ENCODE data around the gene SLC45A1. TPM values are rescaled to one million over a fixed set of nuclear protein-coding genes. Genes with fewer than 3 reads are reported as not detected.

The SLC45A1 gene
- total and polyA plus RNA-seq, 9 of the 15 experiments (the other 6 are each of a cell fraction or from before 2014, with no cell fraction given): not detected

DNA sequence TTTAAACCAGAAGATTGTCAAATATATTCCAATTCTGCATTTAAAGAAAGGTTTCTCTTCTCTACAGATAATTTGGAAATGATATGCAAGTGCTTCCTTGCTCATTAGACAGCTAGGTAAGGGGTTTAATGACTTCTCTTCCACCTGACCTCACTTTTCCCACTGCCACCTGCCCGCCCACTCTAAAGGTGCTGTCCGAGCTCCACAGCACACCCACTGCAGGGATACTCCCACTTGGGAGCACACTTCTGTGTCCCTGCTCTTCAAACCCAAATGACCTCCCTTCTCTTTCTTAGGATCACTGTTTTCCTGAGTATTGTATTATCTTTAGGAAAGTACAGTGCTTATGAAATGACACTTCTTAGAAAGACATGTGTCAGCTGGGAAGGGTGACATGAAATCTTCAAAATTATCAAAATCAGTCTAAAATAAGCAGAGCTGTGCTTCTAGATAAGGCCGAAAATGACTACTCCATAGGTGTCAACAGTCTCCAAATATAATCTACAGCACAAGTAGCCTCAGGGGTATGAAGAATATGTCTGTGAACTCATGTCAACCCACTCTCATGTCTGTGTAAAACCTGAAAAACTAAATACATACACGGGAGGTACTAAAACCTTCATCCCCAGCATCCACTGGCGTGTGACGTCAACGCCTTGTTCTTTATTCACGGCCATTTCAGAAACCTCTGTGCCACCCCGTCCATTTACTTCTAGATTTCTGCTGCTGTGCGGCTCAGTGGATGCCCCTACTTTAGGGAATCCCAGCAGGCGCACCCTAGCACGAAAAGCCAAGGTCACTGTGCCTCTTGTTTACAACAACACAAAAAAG lies 71.0 kb downstream of the SLC45A1 start (continued):
- TF ChIP-seq FOXP1 (CRISPR knock-in tag; IDR thresholded peaks at IDR 0.05) (no peak), YBX1 (IDR thresholded peaks at IDR 0.05) (no peak), BCL6 (CRISPR knock-in tag; IDR thresholded peaks at IDR 0.05) (no peak), FUS (optimal IDR thresholded peaks at IDR 0.05; ENCODE audit: low read depth, low read length) (no peak), TARDBP (IDR thresholded peaks at IDR 0.05) (no peak), PRPF4 (IDR thresholded peaks at IDR 0.05; ENCODE audit: insufficient read depth, low read depth, low read length, poor library complexity, severe bottlenecking) (no peak), KLF10 (CRISPR knock-in tag; IDR thresholded peaks at IDR 0.05) (no peak), CBX8 (IDR thresholded peaks at IDR 0.05; ENCODE audit: borderline replicate concordance, extremely low read depth, low read depth, low read length, poor library complexity, severe bottlenecking) (no peak), ZNF668 (CRISPR knock-in tag; IDR thresholded peaks at IDR 0.05) (no peak), THRAP3 (IDR thresholded peaks at IDR 0.05; ENCODE audit: borderline replicate concordance) (no peak), ZBTB8A (IDR thresholded peaks at IDR 0.05; ENCODE audit: partially characterized antibody) (no peak), KAT8 (IDR thresholded peaks at IDR 0.05; ENCODE audit: low read depth) (no peak), MAFK (IDR thresholded peaks at IDR 0.05; ENCODE audit: low read length) (0 out of 2 replicates have a peak, but pooled peaks have one; percentile 17), MTA1 (IDR thresholded peaks at IDR 0.05; ENCODE audit: borderline replicate concordance) (peak; percentile 36; the same call in 1 of the 2 replicates), HNRNPUL1 (IDR thresholded peaks at IDR 0.05; ENCODE audit: low read length) (no peak), NUFIP1 (IDR thresholded peaks at IDR 0.05; ENCODE audit: partially characterized antibody) (no peak), HDAC1 (IDR thresholded peaks at IDR 0.05) (peak; percentile 26 to 95; a peak in 3 of 4 replicates)
- TF ChIP-seq, protein P1, sequence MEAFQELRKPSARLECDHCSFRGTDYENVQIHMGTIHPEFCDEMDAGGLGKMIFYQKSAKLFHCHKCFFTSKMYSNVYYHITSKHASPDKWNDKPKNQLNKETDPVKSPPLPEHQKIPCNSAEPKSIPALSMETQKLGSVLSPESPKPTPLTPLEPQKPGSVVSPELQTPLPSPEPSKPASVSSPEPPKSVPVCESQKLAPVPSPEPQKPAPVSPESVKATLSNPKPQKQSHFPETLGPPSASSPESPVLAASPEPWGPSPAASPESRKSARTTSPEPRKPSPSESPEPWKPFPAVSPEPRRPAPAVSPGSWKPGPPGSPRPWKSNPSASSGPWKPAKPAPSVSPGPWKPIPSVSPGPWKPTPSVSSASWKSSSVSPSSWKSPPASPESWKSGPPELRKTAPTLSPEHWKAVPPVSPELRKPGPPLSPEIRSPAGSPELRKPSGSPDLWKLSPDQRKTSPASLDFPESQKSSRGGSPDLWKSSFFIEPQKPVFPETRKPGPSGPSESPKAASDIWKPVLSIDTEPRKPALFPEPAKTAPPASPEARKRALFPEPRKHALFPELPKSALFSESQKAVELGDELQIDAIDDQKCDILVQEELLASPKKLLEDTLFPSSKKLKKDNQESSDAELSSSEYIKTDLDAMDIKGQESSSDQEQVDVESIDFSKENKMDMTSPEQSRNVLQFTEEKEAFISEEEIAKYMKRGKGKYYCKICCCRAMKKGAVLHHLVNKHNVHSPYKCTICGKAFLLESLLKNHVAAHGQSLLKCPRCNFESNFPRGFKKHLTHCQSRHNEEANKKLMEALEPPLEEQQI (IDR thresholded peaks at IDR 0.05): 0 out of 2 replicates have a peak, but pooled peaks have one; percentile 33
- TF ChIP-seq, protein P2, sequence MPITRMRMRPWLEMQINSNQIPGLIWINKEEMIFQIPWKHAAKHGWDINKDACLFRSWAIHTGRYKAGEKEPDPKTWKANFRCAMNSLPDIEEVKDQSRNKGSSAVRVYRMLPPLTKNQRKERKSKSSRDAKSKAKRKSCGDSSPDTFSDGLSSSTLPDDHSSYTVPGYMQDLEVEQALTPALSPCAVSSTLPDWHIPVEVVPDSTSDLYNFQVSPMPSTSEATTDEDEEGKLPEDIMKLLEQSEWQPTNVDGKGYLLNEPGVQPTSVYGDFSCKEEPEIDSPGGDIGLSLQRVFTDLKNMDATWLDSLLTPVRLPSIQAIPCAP (CRISPR knock-in tag; IDR thresholded peaks at IDR 0.05; ENCODE audit: borderline replicate concordance): no peak
- TF ChIP-seq, protein P3, sequence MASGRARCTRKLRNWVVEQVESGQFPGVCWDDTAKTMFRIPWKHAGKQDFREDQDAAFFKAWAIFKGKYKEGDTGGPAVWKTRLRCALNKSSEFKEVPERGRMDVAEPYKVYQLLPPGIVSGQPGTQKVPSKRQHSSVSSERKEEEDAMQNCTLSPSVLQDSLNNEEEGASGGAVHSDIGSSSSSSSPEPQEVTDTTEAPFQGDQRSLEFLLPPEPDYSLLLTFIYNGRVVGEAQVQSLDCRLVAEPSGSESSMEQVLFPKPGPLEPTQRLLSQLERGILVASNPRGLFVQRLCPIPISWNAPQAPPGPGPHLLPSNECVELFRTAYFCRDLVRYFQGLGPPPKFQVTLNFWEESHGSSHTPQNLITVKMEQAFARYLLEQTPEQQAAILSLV (tag; IDR thresholded peaks at IDR 0.05): no peak
- TF ChIP-seq, protein P4, sequence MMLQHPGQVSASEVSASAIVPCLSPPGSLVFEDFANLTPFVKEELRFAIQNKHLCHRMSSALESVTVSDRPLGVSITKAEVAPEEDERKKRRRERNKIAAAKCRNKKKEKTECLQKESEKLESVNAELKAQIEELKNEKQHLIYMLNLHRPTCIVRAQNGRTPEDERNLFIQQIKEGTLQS (IDR thresholded peaks at IDR 0.05): peak; percentile 81
- TF ChIP-seq, protein P4 (CRISPR knock-in tag; conservative IDR thresholded peaks at IDR 0.05): no peak
- TF ChIP-seq, protein P5, sequence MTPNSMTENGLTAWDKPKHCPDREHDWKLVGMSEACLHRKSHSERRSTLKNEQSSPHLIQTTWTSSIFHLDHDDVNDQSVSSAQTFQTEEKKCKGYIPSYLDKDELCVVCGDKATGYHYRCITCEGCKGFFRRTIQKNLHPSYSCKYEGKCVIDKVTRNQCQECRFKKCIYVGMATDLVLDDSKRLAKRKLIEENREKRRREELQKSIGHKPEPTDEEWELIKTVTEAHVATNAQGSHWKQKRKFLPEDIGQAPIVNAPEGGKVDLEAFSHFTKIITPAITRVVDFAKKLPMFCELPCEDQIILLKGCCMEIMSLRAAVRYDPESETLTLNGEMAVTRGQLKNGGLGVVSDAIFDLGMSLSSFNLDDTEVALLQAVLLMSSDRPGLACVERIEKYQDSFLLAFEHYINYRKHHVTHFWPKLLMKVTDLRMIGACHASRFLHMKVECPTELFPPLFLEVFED (CRISPR knock-in tag; conservative IDR thresholded peaks at IDR 0.05): no peak

Data from K562 (cell line).